HepG2 (cell line): ENCODE results near the gene C21orf58.

Experiments used
- ISL2 ChIP-seq: sonication (generic); formaldehyde crosslinking; IDR thresholded peaks from 2 replicates; pipeline ENCODE4 v1.5.0; 2020; ENCODE audit warnings: missing genetic modification reagents
- JUND ChIP-seq: sonication (generic); formaldehyde crosslinking; IDR thresholded peaks from 2 replicates; pipeline ENCODE4 v1.8.0; 2022; ENCODE audit warnings: mild to moderate bottlenecking, missing genetic modification reagents
- PCBP1 ChIP-seq: fragments of 200-400 bp; formaldehyde crosslinking; IDR thresholded peaks from 2 replicates; pipeline ENCODE4 v1.6.1; 2017; ENCODE audit warnings: mild to moderate bottlenecking, low read depth, low read length, borderline replicate concordance
- SP2 ChIP-seq: sonication (generic); formaldehyde crosslinking; IDR thresholded peaks from 2 replicates; pipeline ENCODE4 v1.5.1; 2020; ENCODE audit warnings: mild to moderate bottlenecking, missing genetic modification reagents
- TOPORS ChIP-seq: sonication (generic); formaldehyde crosslinking; IDR thresholded peaks from 2 replicates; pipeline ENCODE4 v1.8.0; 2023; ENCODE audit warnings: mild to moderate bottlenecking, missing genetic modification reagents
- U2AF2 ChIP-seq: fragments of 200-400 bp; formaldehyde crosslinking; IDR thresholded peaks from 2 replicates; pipeline ENCODE4 v1.6.1; 2017; ENCODE audit warnings: low read depth, mild to moderate bottlenecking, low read length
- TF ChIP-seq, protein P1 (sequence below): sonication (generic); formaldehyde crosslinking; IDR thresholded peaks from 2 replicates; pipeline ENCODE4 v1.5.0; 2020; ENCODE audit warnings: mild to moderate bottlenecking, missing genetic modification reagents, moderate library complexity
- TF ChIP-seq, protein P2 (sequence below): sonication (generic); formaldehyde crosslinking; IDR thresholded peaks from 2 replicates; pipeline ENCODE4 v1.4.0; 2020; ENCODE audit warnings: missing genetic modification reagents

DNA sequence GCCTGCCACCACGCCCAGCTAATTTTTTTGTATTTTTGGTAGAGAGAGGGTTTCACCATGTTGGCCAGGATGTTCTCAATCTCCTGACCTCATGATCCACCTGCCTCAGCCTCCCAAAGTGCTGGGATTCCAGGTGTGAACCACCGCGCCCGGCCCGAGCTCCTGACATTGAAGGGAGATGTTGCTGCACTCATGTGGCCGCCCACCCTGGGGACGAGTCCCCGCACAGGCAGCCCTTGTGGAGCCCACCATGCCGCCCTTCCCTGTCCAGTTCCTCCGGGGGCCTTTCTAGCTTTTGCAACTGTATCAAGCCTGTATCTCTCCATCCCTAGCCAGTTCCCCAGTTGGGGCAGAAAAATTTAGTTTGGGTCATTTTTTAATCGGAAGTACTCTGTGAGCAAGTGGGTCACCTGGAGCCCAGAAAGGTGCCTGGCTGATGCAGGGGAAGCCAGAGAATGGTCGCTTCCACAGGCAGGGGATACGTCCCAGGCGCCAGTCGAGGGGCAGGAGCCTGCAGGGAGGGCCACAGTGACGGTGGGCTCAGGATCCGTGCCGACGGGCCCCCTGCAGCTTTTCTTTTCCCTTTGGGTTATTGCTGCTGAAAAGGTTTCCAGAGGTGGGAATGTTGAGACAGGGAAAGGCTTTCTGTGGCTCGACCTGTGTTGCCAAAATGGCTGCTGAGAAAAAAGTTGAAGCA lies 20.7 kb upstream of the C21orf58 start:
- no peak for TF ChIP-seq SP2 (CRISPR knock-in tag)
- TF ChIP-seq JUND: no peak
- no peak for TF ChIP-seq TOPORS (CRISPR knock-in tag)
- TF ChIP-seq PCBP1: no peak
- TF ChIP-seq, protein P1, sequence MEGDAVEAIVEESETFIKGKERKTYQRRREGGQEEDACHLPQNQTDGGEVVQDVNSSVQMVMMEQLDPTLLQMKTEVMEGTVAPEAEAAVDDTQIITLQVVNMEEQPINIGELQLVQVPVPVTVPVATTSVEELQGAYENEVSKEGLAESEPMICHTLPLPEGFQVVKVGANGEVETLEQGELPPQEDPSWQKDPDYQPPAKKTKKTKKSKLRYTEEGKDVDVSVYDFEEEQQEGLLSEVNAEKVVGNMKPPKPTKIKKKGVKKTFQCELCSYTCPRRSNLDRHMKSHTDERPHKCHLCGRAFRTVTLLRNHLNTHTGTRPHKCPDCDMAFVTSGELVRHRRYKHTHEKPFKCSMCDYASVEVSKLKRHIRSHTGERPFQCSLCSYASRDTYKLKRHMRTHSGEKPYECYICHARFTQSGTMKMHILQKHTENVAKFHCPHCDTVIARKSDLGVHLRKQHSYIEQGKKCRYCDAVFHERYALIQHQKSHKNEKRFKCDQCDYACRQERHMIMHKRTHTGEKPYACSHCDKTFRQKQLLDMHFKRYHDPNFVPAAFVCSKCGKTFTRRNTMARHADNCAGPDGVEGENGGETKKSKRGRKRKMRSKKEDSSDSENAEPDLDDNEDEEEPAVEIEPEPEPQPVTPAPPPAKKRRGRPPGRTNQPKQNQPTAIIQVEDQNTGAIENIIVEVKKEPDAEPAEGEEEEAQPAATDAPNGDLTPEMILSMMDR (CRISPR knock-in tag): no peak
- TF ChIP-seq ISL2: no peak
- TF ChIP-seq, protein P2, sequence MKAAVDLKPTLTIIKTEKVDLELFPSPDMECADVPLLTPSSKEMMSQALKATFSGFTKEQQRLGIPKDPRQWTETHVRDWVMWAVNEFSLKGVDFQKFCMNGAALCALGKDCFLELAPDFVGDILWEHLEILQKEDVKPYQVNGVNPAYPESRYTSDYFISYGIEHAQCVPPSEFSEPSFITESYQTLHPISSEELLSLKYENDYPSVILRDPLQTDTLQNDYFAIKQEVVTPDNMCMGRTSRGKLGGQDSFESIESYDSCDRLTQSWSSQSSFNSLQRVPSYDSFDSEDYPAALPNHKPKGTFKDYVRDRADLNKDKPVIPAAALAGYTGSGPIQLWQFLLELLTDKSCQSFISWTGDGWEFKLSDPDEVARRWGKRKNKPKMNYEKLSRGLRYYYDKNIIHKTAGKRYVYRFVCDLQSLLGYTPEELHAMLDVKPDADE (CRISPR knock-in tag): no peak
- no peak for TF ChIP-seq U2AF2
